Fibroblast of pulmonary artery (primary cell): ENCODE measurements around the gene HACD2.

Experiments
- DNase-seq: peaks from one replicate; pipeline ENCODE4 v3.0.0-alpha.2; 2010; ENCODE audit warnings: low read depth
- H3K4me3 ChIP-seq: replicated peaks from 2 replicates; pipeline ENCODE4 v1.5.1; 2011; ENCODE audit warnings: low read depth, mild to moderate bottlenecking, control low read depth, low read length, moderate library complexity
- TF ChIP-seq, protein P1 (sequence below): IDR thresholded peaks from 2 replicates; pipeline ENCODE4 v1.5.1; 2011; ENCODE audit warnings: mild to moderate bottlenecking, control low read depth, low read length, inconsistent platforms; ENCODE audit errors: missing control alignments

HACD2 gene

DNA sequence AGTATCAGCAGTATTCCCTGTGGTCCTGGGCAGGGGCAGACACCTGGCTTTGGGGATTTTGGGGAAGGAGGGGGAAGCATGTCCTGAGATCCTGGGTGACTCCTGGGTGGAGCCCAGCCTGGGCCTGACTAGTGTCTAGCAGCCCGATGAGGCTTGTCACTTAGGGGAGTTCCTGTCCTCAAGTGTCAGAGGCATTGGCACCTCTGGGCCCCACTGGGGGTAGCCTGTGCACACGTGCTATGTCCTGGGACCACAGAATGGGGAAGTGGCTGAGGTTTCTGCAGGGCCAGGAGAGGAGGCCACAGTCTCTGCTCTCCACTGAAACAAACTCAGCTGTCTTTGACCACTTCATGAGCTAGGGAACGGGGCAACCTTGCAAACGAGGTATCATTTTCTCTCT, 104.4 kb downstream of the HACD2 start:
- no peak for DNase-seq
- TF ChIP-seq, protein P1, sequence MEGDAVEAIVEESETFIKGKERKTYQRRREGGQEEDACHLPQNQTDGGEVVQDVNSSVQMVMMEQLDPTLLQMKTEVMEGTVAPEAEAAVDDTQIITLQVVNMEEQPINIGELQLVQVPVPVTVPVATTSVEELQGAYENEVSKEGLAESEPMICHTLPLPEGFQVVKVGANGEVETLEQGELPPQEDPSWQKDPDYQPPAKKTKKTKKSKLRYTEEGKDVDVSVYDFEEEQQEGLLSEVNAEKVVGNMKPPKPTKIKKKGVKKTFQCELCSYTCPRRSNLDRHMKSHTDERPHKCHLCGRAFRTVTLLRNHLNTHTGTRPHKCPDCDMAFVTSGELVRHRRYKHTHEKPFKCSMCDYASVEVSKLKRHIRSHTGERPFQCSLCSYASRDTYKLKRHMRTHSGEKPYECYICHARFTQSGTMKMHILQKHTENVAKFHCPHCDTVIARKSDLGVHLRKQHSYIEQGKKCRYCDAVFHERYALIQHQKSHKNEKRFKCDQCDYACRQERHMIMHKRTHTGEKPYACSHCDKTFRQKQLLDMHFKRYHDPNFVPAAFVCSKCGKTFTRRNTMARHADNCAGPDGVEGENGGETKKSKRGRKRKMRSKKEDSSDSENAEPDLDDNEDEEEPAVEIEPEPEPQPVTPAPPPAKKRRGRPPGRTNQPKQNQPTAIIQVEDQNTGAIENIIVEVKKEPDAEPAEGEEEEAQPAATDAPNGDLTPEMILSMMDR = no peak
- H3K4me3 ChIP-seq = no peak overlapping the region

DNA sequence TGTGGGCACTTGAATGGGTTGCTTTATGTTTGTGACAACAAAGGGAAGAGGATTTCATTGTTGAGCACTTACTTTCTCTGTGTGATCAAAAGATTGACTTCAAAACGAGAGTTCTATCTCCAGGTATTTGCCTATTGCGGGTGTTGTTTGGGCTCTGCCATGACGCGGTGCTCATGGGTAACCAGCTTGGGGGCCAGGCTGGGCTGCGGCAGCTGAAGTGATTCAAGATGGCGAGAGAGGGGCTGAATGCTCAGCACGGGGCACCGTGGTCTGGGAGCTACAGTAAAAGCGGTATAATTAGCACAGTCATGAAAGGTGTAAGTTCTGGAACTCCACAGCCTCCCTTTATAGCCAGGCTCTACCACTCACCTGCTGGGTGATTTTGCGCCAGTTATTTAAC, 105.0 kb downstream of the HACD2 start:
- no peak overlapping the region for H3K4me3 ChIP-seq
- no peak for DNase-seq
- TF ChIP-seq, protein P1 = no peak

DNA sequence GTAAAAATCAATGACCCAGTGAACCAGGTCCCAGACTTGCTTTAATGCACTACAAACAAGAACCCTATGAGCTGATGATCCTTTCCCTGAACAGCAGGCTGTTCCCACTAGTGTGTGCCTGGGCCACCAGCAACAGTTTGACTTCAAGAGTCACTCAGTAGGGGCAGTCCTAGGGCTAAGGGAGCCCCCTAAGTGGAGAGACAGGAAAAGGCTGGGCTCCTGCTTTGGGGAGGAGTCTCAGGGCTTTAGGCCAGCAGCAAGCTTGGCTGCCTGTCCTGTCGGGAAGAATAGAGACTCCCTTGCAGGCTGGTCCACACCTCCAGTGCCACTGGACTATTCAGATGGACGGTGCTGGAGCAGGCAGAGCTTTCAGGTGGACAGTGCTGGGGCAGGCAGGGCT, 106.5 kb downstream of the HACD2 start:
- no peak overlapping the region for H3K4me3 ChIP-seq
- TF ChIP-seq, protein P1 = no peak
- no peak for DNase-seq

DNA sequence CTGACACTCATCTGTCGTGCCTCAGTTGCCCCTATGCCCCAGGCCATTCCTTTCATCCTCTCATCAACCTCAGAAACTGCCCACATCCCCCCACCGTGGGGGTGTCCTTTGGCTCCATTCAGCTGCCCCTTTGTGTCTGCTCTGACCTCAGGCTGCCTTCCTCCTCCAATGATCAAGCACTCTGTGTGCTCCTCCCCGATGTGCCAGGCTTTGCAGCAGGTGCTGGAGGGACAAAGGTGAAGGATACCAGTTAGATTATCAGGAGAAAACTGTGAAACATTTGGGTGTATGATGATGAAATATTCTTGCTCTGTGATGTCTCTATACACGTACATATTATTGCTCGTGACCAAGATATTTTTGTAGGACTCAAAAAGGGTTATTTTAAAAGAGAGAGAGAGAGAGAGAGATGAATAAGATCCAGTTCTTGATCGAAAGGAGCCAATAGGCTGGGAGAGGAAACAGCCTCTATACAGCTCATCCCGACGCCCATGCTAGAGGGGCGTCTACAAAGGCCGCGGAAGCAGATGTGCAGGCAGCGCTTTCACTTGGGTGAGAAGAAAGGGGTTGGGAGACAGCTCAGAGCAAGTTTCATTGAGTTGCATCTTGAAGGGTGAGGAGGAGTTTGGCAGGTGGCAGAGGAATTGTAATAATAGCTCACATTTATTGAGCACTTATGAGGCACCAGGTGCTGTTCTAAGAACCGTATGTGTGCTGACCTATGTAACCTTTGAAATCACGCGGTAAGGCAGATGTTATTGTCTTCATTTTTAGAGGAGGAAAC, 107.7 kb downstream of the HACD2 start:
- H3K4me3 ChIP-seq = no peak overlapping the region
- DNase-seq = no peak
- TF ChIP-seq, protein P1 = no peak

DNA sequence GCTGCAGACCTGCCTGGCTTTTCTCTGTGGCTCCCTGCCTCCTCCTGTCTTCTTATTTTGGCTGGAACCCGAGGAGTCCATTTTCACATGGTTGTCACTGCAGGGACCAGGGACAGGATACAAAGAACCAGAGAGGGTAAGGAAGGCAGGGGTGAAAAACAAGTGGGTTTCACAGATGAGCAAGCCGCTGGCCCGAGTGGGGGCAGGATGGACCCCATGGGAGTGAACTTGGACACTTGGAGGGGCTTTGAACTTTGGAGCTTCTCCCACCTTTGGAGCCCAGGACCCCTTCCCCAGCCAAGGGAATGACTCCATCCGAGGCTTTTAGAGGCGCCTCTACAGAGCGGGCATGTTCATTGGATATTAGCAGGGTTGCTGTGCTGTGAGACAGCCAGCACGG, 109.1 kb downstream of the HACD2 start:
- TF ChIP-seq, protein P1 = no peak
- DNase-seq = no peak
- no peak overlapping the region for H3K4me3 ChIP-seq

DNA sequence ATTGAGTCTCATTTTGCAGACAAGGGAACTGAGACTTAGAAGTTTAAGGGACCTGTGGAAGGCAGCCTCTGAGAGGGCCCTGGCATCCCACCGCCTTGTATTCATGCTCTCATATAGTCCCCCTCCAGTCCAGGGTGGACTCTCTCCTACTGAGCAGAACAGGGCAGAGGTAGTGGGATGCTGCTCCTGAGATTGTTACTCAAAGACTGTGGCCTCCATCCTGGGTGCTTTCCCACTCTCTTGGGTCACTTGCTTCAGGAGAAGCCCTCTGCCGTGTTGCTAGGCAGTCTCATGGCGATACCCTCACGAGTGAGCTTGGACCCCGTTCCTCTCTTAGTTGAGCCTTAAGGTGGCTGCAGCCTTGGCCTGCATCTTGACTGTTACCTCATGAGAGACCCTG, 113.7 kb downstream of the HACD2 start:
- TF ChIP-seq, protein P1 = no peak
- H3K4me3 ChIP-seq = no peak overlapping the region
- DNase-seq = no peak

DNA sequence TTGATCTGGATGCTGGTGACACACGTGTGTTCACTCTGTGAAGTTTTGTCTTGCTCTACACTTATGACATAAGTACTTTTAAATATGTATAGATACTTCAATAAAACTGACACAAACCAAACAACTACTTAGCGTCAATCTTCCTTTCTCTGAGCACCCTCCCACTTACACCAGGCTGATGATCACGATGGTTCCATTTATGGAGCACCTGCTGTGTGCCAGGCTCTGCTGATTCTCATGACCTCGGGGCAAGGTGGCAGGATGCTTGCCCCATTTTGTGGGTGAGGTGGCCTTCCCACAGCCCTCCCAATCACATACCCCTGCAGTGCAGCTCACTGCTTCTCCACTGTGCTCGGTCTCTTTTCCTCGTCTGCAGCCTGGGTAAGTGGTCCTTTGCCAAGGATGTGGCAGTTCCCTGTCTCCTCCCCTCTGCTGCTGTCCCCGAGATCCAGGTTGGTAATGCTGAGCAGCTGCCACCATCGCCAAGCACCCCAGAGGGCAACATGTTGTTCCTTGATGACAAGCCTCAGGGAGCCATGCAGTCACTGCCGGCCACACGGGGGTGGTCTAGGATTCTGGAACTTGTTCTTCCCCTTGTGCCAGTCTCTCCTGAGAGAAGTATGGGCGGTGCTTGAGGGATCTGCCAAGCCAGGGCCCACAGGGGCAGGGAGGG, 115.4 kb downstream of the HACD2 start:
- DNase-seq = no peak
- no peak overlapping the region for H3K4me3 ChIP-seq
- TF ChIP-seq, protein P1 = no peak
